C1 segment of cervical spinal cord (tissue), 14 donors: ENCODE results near the gene ZC3HAV1.

Experiments
- DNase-seq, 14 donors: peaks; one replicate each; lab custom pipeline; 2025; lab: John Stamatoyannopoulos, UW

The ZC3HAV1 gene

GRCh38 chr7:139023076-139023475 is 86.4 kb downstream of the ZC3HAV1 start:
- no peak for DNase-seq

- DNase-seq, result no peak
Measured at GRCh38 chr7:139022286-139022685, 87.2 kb downstream of the ZC3HAV1 start.

- no peak for DNase-seq
Measured at GRCh38 chr7:139018910-139019309, 90.6 kb downstream of the ZC3HAV1 start.

- DNase-seq, result peak in 7 of 14 donors; percentile 15 to 29 (median 23)
Measured at GRCh38 chr7:139016931-139017511, 92.5 kb downstream of the ZC3HAV1 start.

GRCh38 chr7:139011373-139011772 is 98.1 kb downstream of the ZC3HAV1 start:
- DNase-seq, result no peak

GRCh38 chr7:139004321-139005090 is 105.0 kb downstream of the ZC3HAV1 start:
- DNase-seq, result no peak

- no peak for DNase-seq
Measured at GRCh38 chr7:138999414-138999813, 110.1 kb downstream of the ZC3HAV1 start.
